K562 (cell line): ENCODE data around the gene PRC1. TPM values are rescaled to one million over a fixed set of nuclear protein-coding genes. Genes with fewer than 3 reads are reported as not detected.

ENCODE experiments used
- AFF1 ChIP-seq, 2 experiments: fragments of 450-650 bp; IDR thresholded peaks; 2 replicates each; pipeline ENCODE4 v1.6.1; 2018; ENCODE audit warnings: mild to moderate bottlenecking in 2 of 2, low read depth in 1 of 2; ENCODE audit not compliant: partially characterized antibody in 2 of 2
- CEBPG ChIP-seq, 3 experiments: fragments of 200-800 bp in 1 of 3; sonication (Bioruptor generic) in 1 of 3; sonication (generic) in 1 of 3; formaldehyde crosslinking in 1 of 3; IDR thresholded peaks in 2 of 3; conservative IDR thresholded peaks in 1 of 3; 2 replicates each; pipeline versions ENCODE4 v1.6.1 to v1.8.0; 2016 to 2022; ENCODE audit warnings: missing compliant biosample characterization in 2 of 3, missing genetic modification characterization in 2 of 3, mild to moderate bottlenecking in 1 of 3, missing genetic modification reagents in 1 of 3
- CXXC5 ChIP-seq: fragments of 250-450 bp; sonication (Bioruptor Pico); IDR thresholded peaks from 2 replicates; pipeline ENCODE4 v1.8.0; 2022; ENCODE audit warnings: inconsistent platforms, mild to moderate bottlenecking, moderate library complexity
- FOXM1 ChIP-seq, 2 experiments: fragments of 450-650 bp in 1 of 2; sonication (generic) in 1 of 2; formaldehyde crosslinking in 1 of 2; IDR thresholded peaks; 2 replicates each; pipeline versions ENCODE4 v1.6.1 to v1.9.0; 2017 to 2022; ENCODE audit warnings: low read depth in 2 of 2, mild to moderate bottlenecking in 2 of 2, missing genetic modification reagents in 1 of 2, moderate library complexity in 1 of 2
- GTF2E2 ChIP-seq: fragments of 200-800 bp; sonication (Bioruptor generic); IDR thresholded peaks from 2 replicates; pipeline ENCODE4 v1.6.1; 2016; ENCODE audit warnings: missing genetic modification characterization, missing compliant biosample characterization
- JUND ChIP-seq, 2 experiments: IDR thresholded peaks; 2 replicates in 1 of 2; 3 replicates in 1 of 2; pipeline ENCODE4 v1.6.1; 2011; ENCODE audit warnings: borderline replicate concordance in 2 of 2, low read depth in 2 of 2, low read length in 2 of 2, improper control_type of control experiment in 1 of 2, missing biosample characterization in 1 of 2, missing genetic modification characterization in 1 of 2, missing genetic modification reagents in 1 of 2
- MNT ChIP-seq, 2 experiments: fragments of 450-650 bp; conservative IDR thresholded peaks; 2 replicates each; pipeline ENCODE4 v1.6.1; 2017; ENCODE audit warnings: mild to moderate bottlenecking in 2 of 2, moderate library complexity in 2 of 2
- NFIX ChIP-seq: fragments of 250-450 bp; sonication (Bioruptor Pico); IDR thresholded peaks from 2 replicates; pipeline ENCODE4 v1.4.0; 2020; ENCODE audit warnings: low read depth, mild to moderate bottlenecking, moderate library complexity
- SIN3B ChIP-seq: fragments of 450-650 bp; IDR thresholded peaks from 2 replicates; pipeline ENCODE4 v1.6.1; 2017; ENCODE audit warnings: low read depth, mild to moderate bottlenecking, moderate library complexity
- SMAD4 ChIP-seq: fragments of 250-450 bp; sonication (Bioruptor Pico); conservative IDR thresholded peaks from 2 replicates; pipeline ENCODE4 v1.8.0; 2021; ENCODE audit warnings: inconsistent platforms, mild to moderate bottlenecking, moderate library complexity
- TAF9B ChIP-seq: fragments of 450-650 bp; IDR thresholded peaks from 2 replicates; pipeline ENCODE4 v1.6.1; 2018; ENCODE audit warnings: mild to moderate bottlenecking; ENCODE audit not compliant: partially characterized antibody
- ZNF224 ChIP-seq: sonication (generic); formaldehyde crosslinking; IDR thresholded peaks from 2 replicates; pipeline ENCODE4 v1.8.0; 2022; ENCODE audit warnings: mild to moderate bottlenecking, missing genetic modification reagents
- polyA plus RNA-seq, 8 experiments: library from polyadenylated mRNA; depleted of rRNA in 4 of 8; stranded (reverse) in 5 of 8; unstranded in 3 of 8; fragments of >200 nt; fragmentation: Nextera tagmentation in 2 of 8; fragmentation: Illumina TruSeq in 1 of 8; extraction: Ambion mirVana in 2 of 8; extraction: Trizol in 1 of 8; gene quantifications; 2 replicates each; pipeline versions ENCODE4 v1.2.1 to v1.2.3, GENCODE V29; 2011 to 2014; ENCODE audit warnings: inconsistent platforms in 1 of 8, missing spikeins in 1 of 8
- total RNA-seq, 7 experiments: library from RNA; depleted of rRNA in 6 of 7; stranded (reverse); fragments of >200 nt in 6 of 7; fragmentation: Illumina TruSeq in 2 of 7; extraction: Trizol in 2 of 7; gene quantifications; 2 replicates each; pipeline versions ENCODE4 v1.2.1 to v1.2.3, GENCODE V29; 2011 to 2021; ENCODE audit warnings: low replicate concordance in 1 of 7
- TF ChIP-seq, protein P1 (sequence below): fragments of 450-650 bp; IDR thresholded peaks from 2 replicates; pipeline ENCODE4 v1.6.1; 2016

PRC1 gene
- total and polyA plus RNA-seq, 9 of the 15 experiments (the other 6 are each of a cell fraction or from before 2014, with no cell fraction given) = 156 to 391 (median 240) TPM

- TF ChIP-seq MNT (conservative IDR thresholded peaks at IDR 0.05) (peak; percentile 78 to 92), SMAD4 (CRISPR knock-in tag) (peak; percentile 93), ZNF224 (CRISPR knock-in tag) (0 out of 2 replicates have a peak, but pooled peaks have one; percentile 50), FOXM1 (IDR thresholded peaks at IDR 0.05; ENCODE audit: low read depth) (peak; percentile 99), FOXM1 (CRISPR knock-in tag; IDR thresholded peaks at IDR 0.05; ENCODE audit: low read depth) (peak; percentile 99), SIN3B (peak; percentile 66; the same call in 1 of the 2 replicates), GTF2E2 (no peak), JUND (IDR thresholded peaks at IDR 0.05; ENCODE audit: borderline replicate concordance, low read depth, low read length) (peak; percentile 98), JUND (tag; IDR thresholded peaks at IDR 0.05; ENCODE audit: borderline replicate concordance, low read depth, low read length) (peak; percentile 93; the same call in 2 of the 3 replicates), NFIX (peak; percentile 43; the same call in 1 of the 2 replicates), TAF9B (peak; percentile 12), AFF1 (IDR thresholded peaks at IDR 0.05; ENCODE audit: low read depth in 1 of 2, partially characterized antibody in 2 of 2) (peak in 1 of 2 experiments; percentile 34), CXXC5 (CRISPR knock-in tag) (peak; percentile 99), CEBPG (CRISPR knock-in tag; IDR thresholded peaks at IDR 0.05) (peak; percentile 82), CEBPG (tag; conservative IDR thresholded peaks at IDR 0.05 in 1 of 2, IDR thresholded peaks at IDR 0.05 in 1 of 2) (peak in 1 of 2 experiments; percentile 55; a peak in 1 of 4 replicates)
- TF ChIP-seq, protein P1, sequence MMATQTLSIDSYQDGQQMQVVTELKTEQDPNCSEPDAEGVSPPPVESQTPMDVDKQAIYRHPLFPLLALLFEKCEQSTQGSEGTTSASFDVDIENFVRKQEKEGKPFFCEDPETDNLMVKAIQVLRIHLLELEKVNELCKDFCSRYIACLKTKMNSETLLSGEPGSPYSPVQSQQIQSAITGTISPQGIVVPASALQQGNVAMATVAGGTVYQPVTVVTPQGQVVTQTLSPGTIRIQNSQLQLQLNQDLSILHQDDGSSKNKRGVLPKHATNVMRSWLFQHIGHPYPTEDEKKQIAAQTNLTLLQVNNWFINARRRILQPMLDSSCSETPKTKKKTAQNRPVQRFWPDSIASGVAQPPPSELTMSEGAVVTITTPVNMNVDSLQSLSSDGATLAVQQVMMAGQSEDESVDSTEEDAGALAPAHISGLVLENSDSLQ = peak; percentile 100
Measured at GRCh38 chr15:90994417-90995311, at the start of gene PRC1 (continued).
